ENCODE results near the gene CFAP157.

DNA sequence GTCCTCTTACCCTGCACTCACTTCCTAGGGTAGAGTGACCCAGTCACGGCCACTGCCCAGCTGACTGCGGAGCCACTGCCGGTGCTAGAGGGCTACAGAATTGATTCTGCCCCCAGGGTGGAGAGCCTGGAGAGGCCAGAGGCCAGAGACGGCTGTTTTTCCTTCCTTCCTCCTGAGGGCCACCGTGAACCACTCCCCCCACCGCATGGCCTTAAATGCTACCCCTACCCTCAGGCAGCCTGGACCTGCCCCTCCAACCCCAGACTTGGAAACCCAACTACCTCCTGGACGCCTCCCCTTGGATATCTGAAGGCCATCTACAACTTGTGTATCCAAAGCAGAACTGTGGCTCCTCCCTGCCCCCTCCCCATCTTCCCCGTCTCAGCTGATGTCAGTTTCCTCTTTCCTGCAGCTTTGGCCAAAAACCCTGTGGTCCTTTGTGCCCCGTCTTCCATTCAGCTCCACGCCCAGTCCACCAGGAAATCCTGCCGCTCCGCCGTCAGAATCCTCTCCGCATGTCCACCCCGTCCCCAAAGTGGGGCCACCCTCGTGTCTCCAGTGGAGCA lies 55.4 kb downstream of the CFAP157 start:
- TF ChIP-seq GATA2 (CRISPR knock-in tag; IDR thresholded peaks at IDR 0.05), result no peak
- TF ChIP-seq, protein P1, sequence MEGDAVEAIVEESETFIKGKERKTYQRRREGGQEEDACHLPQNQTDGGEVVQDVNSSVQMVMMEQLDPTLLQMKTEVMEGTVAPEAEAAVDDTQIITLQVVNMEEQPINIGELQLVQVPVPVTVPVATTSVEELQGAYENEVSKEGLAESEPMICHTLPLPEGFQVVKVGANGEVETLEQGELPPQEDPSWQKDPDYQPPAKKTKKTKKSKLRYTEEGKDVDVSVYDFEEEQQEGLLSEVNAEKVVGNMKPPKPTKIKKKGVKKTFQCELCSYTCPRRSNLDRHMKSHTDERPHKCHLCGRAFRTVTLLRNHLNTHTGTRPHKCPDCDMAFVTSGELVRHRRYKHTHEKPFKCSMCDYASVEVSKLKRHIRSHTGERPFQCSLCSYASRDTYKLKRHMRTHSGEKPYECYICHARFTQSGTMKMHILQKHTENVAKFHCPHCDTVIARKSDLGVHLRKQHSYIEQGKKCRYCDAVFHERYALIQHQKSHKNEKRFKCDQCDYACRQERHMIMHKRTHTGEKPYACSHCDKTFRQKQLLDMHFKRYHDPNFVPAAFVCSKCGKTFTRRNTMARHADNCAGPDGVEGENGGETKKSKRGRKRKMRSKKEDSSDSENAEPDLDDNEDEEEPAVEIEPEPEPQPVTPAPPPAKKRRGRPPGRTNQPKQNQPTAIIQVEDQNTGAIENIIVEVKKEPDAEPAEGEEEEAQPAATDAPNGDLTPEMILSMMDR (IDR thresholded peaks at IDR 0.05), result no peak
- TF ChIP-seq EP300 (IDR thresholded peaks at IDR 0.05; ENCODE audit: borderline replicate concordance in 1 of 2, low read depth in 1 of 2, low read length in 1 of 2), result no peak
- no peak for TF ChIP-seq FOSL2 (IDR thresholded peaks at IDR 0.05; ENCODE audit: borderline replicate concordance, low read depth)
- no peak for TF ChIP-seq SIN3A (IDR thresholded peaks at IDR 0.05; ENCODE audit: borderline replicate concordance, low read depth, low read length)
- TF ChIP-seq POLR2AphosphoS5 (IDR thresholded peaks at IDR 0.05; ENCODE audit: low read depth, low read length), result no peak
